NCI-H446 (cell line): ENCODE data around the gene ZNF557.
"Not testable (repeated sequence)": the region's sequence is repeated elsewhere in the genome, so short reads cannot be mapped to it uniquely, and the experiment has no call there.

Experiments
- DNase-seq, 2 experiments: peaks; one replicate each; lab custom pipeline; 2025; lab: John Stamatoyannopoulos, UW

ZNF557 gene

GRCh38 chr19:7069042-7069903, at the start of gene ZNF557:
Gene ZNF557 (plus strand): TSS chr19:7069703. CDS start chr19:7075075, 5,372 bp downstream.
- DNase-seq: peak; percentile 97 to 98

- not testable (repeated sequence) for DNase-seq
These were observed 48.2 kb upstream of the ZNF557 start, which contains the start of gene MBD3L2B for GRCh38 chr19:7021331-7021730. Gene MBD3L2B (minus strand): TSS chr19:7021431. CDS start chr19:7021397, 34 bp downstream.

- not testable (repeated sequence) for DNase-seq
These were observed 40.7 kb upstream of the ZNF557 start for GRCh38 chr19:7028790-7029189.

GRCh38 chr19:7030278-7030677, 39.2 kb upstream of the ZNF557 start, which contains the start of gene MBD3L5:
Gene MBD3L5 (plus strand): TSS chr19:7030578. CDS start chr19:7030612, 34 bp downstream.
- DNase-seq: not testable (repeated sequence)

- not testable (repeated sequence) for DNase-seq
These were observed 29.4 kb upstream of the ZNF557 start, which contains the start of gene MBD3L4 for GRCh38 chr19:7040079-7040478. Gene MBD3L4 (minus strand): TSS chr19:7040179. CDS start chr19:7040144, 35 bp downstream.

- DNase-seq: not testable (repeated sequence)
These were observed 27.9 kb upstream of the ZNF557 start for GRCh38 chr19:7041563-7041962.

GRCh38 chr19:7049021-7049420, 20.5 kb upstream of the ZNF557 start, which contains the start of gene MBD3L2:
Gene MBD3L2 (plus strand): TSS chr19:7049321. CDS start chr19:7049374, 53 bp downstream.
- DNase-seq: not testable (repeated sequence)

GRCh38 chr19:7051421-7051820, 18.1 kb upstream of the ZNF557 start:
- DNase-seq: not testable (repeated sequence)

GRCh38 chr19:7052896-7053295, 16.6 kb upstream of the ZNF557 start:
- not testable (repeated sequence) for DNase-seq

- not testable (repeated sequence) for DNase-seq
These were observed 14.7 kb upstream of the ZNF557 start for GRCh38 chr19:7054635-7055368.

GRCh38 chr19:7055679-7056078, 13.8 kb upstream of the ZNF557 start:
- DNase-seq: not testable (repeated sequence)

GRCh38 chr19:7056371-7056770, 13.1 kb upstream of the ZNF557 start:
- not testable (repeated sequence) for DNase-seq

GRCh38 chr19:7058576-7058975, 10.9 kb upstream of the ZNF557 start, which contains the start of gene MBD3L3:
Gene MBD3L3 (minus strand): TSS chr19:7058676. CDS start chr19:7058605, 71 bp downstream.
- not testable (repeated sequence) for DNase-seq

- not testable (repeated sequence) for DNase-seq
These were observed 9.5 kb upstream of the ZNF557 start for GRCh38 chr19:7059977-7060376.

- no peak for DNase-seq
These were observed 6.2 kb upstream of the ZNF557 start for GRCh38 chr19:7063339-7063738.

- no peak for DNase-seq
These were observed 5.6 kb upstream of the ZNF557 start for GRCh38 chr19:7063764-7064418.

- DNase-seq: peak in 1 of 2 experiments; percentile 51
These were observed 2.4 kb upstream of the ZNF557 start for GRCh38 chr19:7067122-7067521.

GRCh38 chr19:7067716-7068115, 1.8 kb upstream of the ZNF557 start:
- DNase-seq: no peak

- DNase-seq: no peak
These were observed 904 bp upstream of the ZNF557 start for GRCh38 chr19:7068599-7068998.

GRCh38 chr19:7069904-7070226, 362 bp downstream of the ZNF557 start:
- no peak for DNase-seq

GRCh38 chr19:7072541-7072940, 3.0 kb downstream of the ZNF557 start:
- no peak for DNase-seq
